Measurements from ENCODE around the gene PPAN.

PPAN gene

GRCh38 chr19:10141479-10141878 is 35.3 kb downstream of the PPAN start:
- no peak for TF ChIP-seq CTCF (conservative IDR thresholded peaks at IDR 0.05; ENCODE audit: low read depth, low read length)
- DNase-seq (ENCODE audit: low read depth) = no peak
- no peak overlapping the region for H3K4me3 ChIP-seq (ENCODE audit: low read length)

GRCh38 chr19:10141973-10142372 is 35.8 kb downstream of the PPAN start:
- H3K4me3 ChIP-seq (ENCODE audit: low read length) = no peak overlapping the region
- TF ChIP-seq CTCF (conservative IDR thresholded peaks at IDR 0.05; ENCODE audit: low read depth, low read length) = no peak
- DNase-seq (ENCODE audit: low read depth) = no peak

- no peak for DNase-seq (ENCODE audit: low read depth)
- H3K4me3 ChIP-seq (ENCODE audit: low read length) = no peak overlapping the region
- no peak for TF ChIP-seq CTCF (conservative IDR thresholded peaks at IDR 0.05; ENCODE audit: low read depth, low read length)
These were observed 36.7 kb downstream of the PPAN start for GRCh38 chr19:10142701-10143375.

- TF ChIP-seq CTCF (conservative IDR thresholded peaks at IDR 0.05; ENCODE audit: low read depth, low read length) = no peak
- DNase-seq (ENCODE audit: low read depth) = no peak
These were observed 37.5 kb downstream of the PPAN start for GRCh38 chr19:10143681-10144080.

GRCh38 chr19:10144361-10144760 is 38.2 kb downstream of the PPAN start:
- DNase-seq (ENCODE audit: low read depth) = no peak
- no peak overlapping the region for H3K4me3 ChIP-seq (ENCODE audit: low read length)
- no peak for TF ChIP-seq CTCF (conservative IDR thresholded peaks at IDR 0.05; ENCODE audit: low read depth, low read length)

More at GRCh38 chr19:10143681-10144080, 37.5 kb downstream of the PPAN start:
- H3K4me3 ChIP-seq (ENCODE audit: low read length) = no peak overlapping the region

GRCh38 chr19:10145031-10145430 is 38.9 kb downstream of the PPAN start:
- no peak for TF ChIP-seq CTCF (conservative IDR thresholded peaks at IDR 0.05; ENCODE audit: low read depth, low read length)
- H3K4me3 ChIP-seq (ENCODE audit: low read length) = no peak overlapping the region
- no peak for DNase-seq (ENCODE audit: low read depth)

- no peak for DNase-seq (ENCODE audit: low read depth)
- H3K4me3 ChIP-seq (ENCODE audit: low read length) = no peak overlapping the region
- TF ChIP-seq CTCF (conservative IDR thresholded peaks at IDR 0.05; ENCODE audit: low read depth, low read length) = no peak
These were observed 40.0 kb downstream of the PPAN start for GRCh38 chr19:10146142-10146541.

All from retinal pigment epithelial cell (primary cell).